Activated CD4-positive, alpha-beta T cell treated with anti-CD3 and anti-CD28 coated beads, Interleukin-2, amount 50 U/mL, for 4 hours (primary cell): Measurements from ENCODE around the gene CTBP1.

Experiments used
- DNase-seq, 2 experiments: peaks; one replicate each; pipeline ENCODE4 v3.0.0-alpha.2; 2020

The CTBP1 gene

GRCh38 chr4:1171311-1172227 lies 77.4 kb downstream of the CTBP1 start:
- peak; percentile 47 to 50 for DNase-seq

GRCh38 chr4:1170976-1171310 lies 78.0 kb downstream of the CTBP1 start:
- no peak for DNase-seq

- no peak for DNase-seq
Measured at GRCh38 chr4:1170156-1170975, 78.6 kb downstream of the CTBP1 start.

GRCh38 chr4:1169691-1170096 lies 79.2 kb downstream of the CTBP1 start:
- no peak for DNase-seq

- DNase-seq, result no peak
Measured at GRCh38 chr4:1169171-1169671, 79.7 kb downstream of the CTBP1 start.

GRCh38 chr4:1168191-1169101 lies 80.5 kb downstream of the CTBP1 start:
- DNase-seq, result no peak

- DNase-seq, result peak; percentile 84 to 85
Measured at GRCh38 chr4:1167244-1167949, 81.5 kb downstream of the CTBP1 start.

- no peak for DNase-seq
Measured at GRCh38 chr4:1166509-1167243, 82.3 kb downstream of the CTBP1 start.

GRCh38 chr4:1164956-1165545 lies 83.9 kb downstream of the CTBP1 start:
- no peak for DNase-seq

GRCh38 chr4:1164444-1164843 lies 84.5 kb downstream of the CTBP1 start:
- DNase-seq, result no peak

GRCh38 chr4:1164040-1164439 lies 84.9 kb downstream of the CTBP1 start:
- no peak for DNase-seq
